HepG2 (cell line): ENCODE measurements around the gene DGKD. TPM values are rescaled to one million over a fixed set of nuclear protein-coding genes. Genes with fewer than 3 reads are reported as not detected.

ENCODE experiments used
- BCL6 ChIP-seq: IDR thresholded peaks from 2 replicates; pipeline ENCODE4 v1.6.1; 2016; ENCODE audit warnings: missing genetic modification reagents, missing compliant biosample characterization
- DPF2 ChIP-seq: sonication (generic); formaldehyde crosslinking; IDR thresholded peaks from 2 replicates; pipeline ENCODE4 v1.4.0; 2020; ENCODE audit warnings: mild to moderate bottlenecking, low read depth, missing genetic modification reagents, borderline replicate concordance
- GLI4 ChIP-seq: sonication (generic); formaldehyde crosslinking; IDR thresholded peaks from 2 replicates; pipeline ENCODE4 v1.5.1; 2020; ENCODE audit warnings: missing genetic modification reagents, mild to moderate bottlenecking, moderate library complexity, borderline replicate concordance
- KMT2A ChIP-seq: sonication (generic); formaldehyde crosslinking; IDR thresholded peaks from 2 replicates; pipeline ENCODE4 v1.4.0; 2020; ENCODE audit warnings: missing genetic modification reagents
- MYC ChIP-seq: sonication (generic); formaldehyde crosslinking; IDR thresholded peaks from 2 replicates; pipeline ENCODE4 v1.9.0; 2021; ENCODE audit warnings: missing genetic modification reagents, borderline replicate concordance
- SRSF4 ChIP-seq: fragments of 200-400 bp; formaldehyde crosslinking; IDR thresholded peaks from one replicate; pipeline ENCODE4 v1.6.1; 2018; ENCODE audit warnings: mild to moderate bottlenecking, low read depth, low read length, moderate library complexity; ENCODE audit not compliant: poor library complexity, severe bottlenecking
- TCF7 ChIP-seq: sonication (generic); IDR thresholded peaks from 2 replicates; pipeline ENCODE4 v1.6.1; 2016; ENCODE audit warnings: antibody characterized with exemption, low read depth
- ZBTB1 ChIP-seq: sonication (generic); formaldehyde crosslinking; IDR thresholded peaks from 2 replicates; pipeline ENCODE4 v1.4.0; 2020; ENCODE audit warnings: missing genetic modification reagents, borderline replicate concordance
- ZFP1 ChIP-seq: IDR thresholded peaks from 2 replicates; pipeline ENCODE4 v1.6.1; 2016
- ZMYM2 ChIP-seq: sonication (generic); formaldehyde crosslinking; IDR thresholded peaks from 2 replicates; pipeline ENCODE4 v1.8.0; 2022; ENCODE audit warnings: mild to moderate bottlenecking, missing genetic modification reagents
- ZNF562 ChIP-seq: sonication (generic); formaldehyde crosslinking; IDR thresholded peaks from 2 replicates; pipeline ENCODE4 v1.8.0; 2022; ENCODE audit warnings: missing genetic modification reagents, borderline replicate concordance
- ZNF607 ChIP-seq: sonication (generic); formaldehyde crosslinking; IDR thresholded peaks from 2 replicates; pipeline ENCODE4 v1.5.1; 2020; ENCODE audit warnings: missing genetic modification reagents, mild to moderate bottlenecking, borderline replicate concordance
- polyA plus RNA-seq, 8 experiments: library from polyadenylated mRNA; depleted of rRNA in 3 of 8; stranded (reverse) in 7 of 8; unstranded in 1 of 8; fragments of >200 nt; fragmentation: Illumina TruSeq in 4 of 8; extraction: Trizol in 4 of 8; gene quantifications; 2 replicates each; pipeline versions ENCODE4 v1.2.1 to v1.2.3, GENCODE V29; 2011 to 2016; ENCODE audit warnings: low read depth in 4 of 8, missing spikeins in 1 of 8, mixed read lengths in 1 of 8; ENCODE audit not compliant: insufficient read depth in 1 of 8
- total RNA-seq, 5 experiments: library from RNA; depleted of rRNA; stranded (reverse); fragments of >200 nt; fragmentation: Illumina TruSeq; extraction: Trizol; gene quantifications; 2 replicates each; pipeline ENCODE4 v1.2.3, GENCODE V29; 2016; ENCODE audit warnings: low read depth in 1 of 5
- TF ChIP-seq, protein P1 (sequence below): sonication (generic); formaldehyde crosslinking; IDR thresholded peaks from 2 replicates; pipeline ENCODE4 v1.4.0; 2020; ENCODE audit warnings: missing genetic modification reagents
- TF ChIP-seq, protein P2 (sequence below): sonication (generic); formaldehyde crosslinking; IDR thresholded peaks from 2 replicates; pipeline ENCODE4 v1.4.0; 2020; ENCODE audit warnings: mild to moderate bottlenecking, missing genetic modification reagents
- TF ChIP-seq, protein P3 (sequence below): sonication (generic); formaldehyde crosslinking; IDR thresholded peaks from 2 replicates; pipeline ENCODE4 v1.8.1; 2023; ENCODE audit warnings: mild to moderate bottlenecking, missing genetic modification reagents
- TF ChIP-seq, protein P4 (sequence below): sonication (generic); formaldehyde crosslinking; conservative IDR thresholded peaks from 2 replicates; pipeline ENCODE4 v1.4.0; 2020; ENCODE audit warnings: mild to moderate bottlenecking, missing genetic modification reagents, moderate library complexity
- TF ChIP-seq, protein P5 (sequence below): sonication (generic); formaldehyde crosslinking; IDR thresholded peaks from 2 replicates; pipeline ENCODE4 v1.4.0; 2020; ENCODE audit warnings: missing genetic modification reagents

Gene DGKD
- total and polyA plus RNA-seq, 2 of the 13 experiments (the other 11 are each of a cell fraction or from before 2014, with no cell fraction given), result 24.5 to 33.2 TPM

DNA sequence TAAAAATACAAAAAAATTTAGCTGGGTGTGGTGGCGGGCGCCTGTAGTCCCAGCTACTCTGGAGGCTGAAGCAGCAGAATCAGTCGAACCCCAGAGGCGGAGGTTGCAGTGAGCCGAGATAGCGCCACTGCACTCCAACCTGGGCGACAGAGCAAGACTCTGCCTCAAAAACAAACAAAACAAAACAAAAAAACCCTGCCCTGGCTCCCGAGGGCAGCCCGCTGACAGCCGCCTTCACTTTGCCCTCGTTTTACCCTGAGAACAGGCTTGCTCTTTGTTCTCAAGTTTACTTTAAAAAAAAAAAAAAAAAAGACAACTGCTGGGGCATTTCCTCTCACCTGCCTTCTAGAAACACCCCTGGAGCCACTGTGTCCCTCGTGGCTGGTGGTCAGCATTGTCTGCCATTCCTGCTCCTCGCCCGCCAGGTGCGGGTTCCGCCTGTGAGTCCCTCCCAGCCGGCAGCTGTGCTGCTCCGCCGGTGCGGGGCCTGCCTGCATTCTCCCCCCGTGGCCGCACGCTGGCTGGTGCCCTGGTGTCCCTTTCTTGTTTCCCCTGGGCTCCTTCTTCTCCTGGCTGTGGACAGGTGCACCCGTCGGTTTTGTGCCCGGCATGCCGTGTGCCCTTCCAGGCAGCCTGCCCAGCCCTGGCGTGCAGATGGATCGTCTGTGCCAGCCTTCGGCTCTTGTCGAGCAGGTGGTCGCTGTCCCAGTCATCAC lies 106.6 kb downstream of the DGKD start (continued):
- TF ChIP-seq, protein P1, sequence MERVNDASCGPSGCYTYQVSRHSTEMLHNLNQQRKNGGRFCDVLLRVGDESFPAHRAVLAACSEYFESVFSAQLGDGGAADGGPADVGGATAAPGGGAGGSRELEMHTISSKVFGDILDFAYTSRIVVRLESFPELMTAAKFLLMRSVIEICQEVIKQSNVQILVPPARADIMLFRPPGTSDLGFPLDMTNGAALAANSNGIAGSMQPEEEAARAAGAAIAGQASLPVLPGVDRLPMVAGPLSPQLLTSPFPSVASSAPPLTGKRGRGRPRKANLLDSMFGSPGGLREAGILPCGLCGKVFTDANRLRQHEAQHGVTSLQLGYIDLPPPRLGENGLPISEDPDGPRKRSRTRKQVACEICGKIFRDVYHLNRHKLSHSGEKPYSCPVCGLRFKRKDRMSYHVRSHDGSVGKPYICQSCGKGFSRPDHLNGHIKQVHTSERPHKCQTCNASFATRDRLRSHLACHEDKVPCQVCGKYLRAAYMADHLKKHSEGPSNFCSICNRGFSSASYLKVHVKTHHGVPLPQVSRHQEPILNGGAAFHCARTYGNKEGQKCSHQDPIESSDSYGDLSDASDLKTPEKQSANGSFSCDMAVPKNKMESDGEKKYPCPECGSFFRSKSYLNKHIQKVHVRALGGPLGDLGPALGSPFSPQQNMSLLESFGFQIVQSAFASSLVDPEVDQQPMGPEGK (CRISPR knock-in tag), result peak; percentile 57; the same call in 1 of the 2 replicates
- TF ChIP-seq ZNF607, result no peak
- peak; percentile 24; the same call in 1 of the 2 replicates for TF ChIP-seq TCF7
- TF ChIP-seq ZFP1 (CRISPR knock-in tag), result no peak
- TF ChIP-seq, protein P2, sequence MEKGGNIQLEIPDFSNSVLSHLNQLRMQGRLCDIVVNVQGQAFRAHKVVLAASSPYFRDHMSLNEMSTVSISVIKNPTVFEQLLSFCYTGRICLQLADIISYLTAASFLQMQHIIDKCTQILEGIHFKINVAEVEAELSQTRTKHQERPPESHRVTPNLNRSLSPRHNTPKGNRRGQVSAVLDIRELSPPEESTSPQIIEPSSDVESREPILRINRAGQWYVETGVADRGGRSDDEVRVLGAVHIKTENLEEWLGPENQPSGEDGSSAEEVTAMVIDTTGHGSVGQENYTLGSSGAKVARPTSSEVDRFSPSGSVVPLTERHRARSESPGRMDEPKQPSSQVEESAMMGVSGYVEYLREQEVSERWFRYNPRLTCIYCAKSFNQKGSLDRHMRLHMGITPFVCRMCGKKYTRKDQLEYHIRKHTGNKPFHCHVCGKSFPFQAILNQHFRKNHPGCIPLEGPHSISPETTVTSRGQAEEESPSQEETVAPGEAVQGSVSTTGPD, result 0 out of 2 replicates have a peak, but pooled peaks have one; percentile 35
- no peak for TF ChIP-seq DPF2 (CRISPR knock-in tag)
- TF ChIP-seq ZBTB1, result peak; percentile 97
- peak; percentile 60; the same call in 1 of the 2 replicates for TF ChIP-seq MYC (CRISPR knock-in tag)
- TF ChIP-seq GLI4, result no peak
- TF ChIP-seq BCL6, result peak; percentile 81
- TF ChIP-seq, protein P3, sequence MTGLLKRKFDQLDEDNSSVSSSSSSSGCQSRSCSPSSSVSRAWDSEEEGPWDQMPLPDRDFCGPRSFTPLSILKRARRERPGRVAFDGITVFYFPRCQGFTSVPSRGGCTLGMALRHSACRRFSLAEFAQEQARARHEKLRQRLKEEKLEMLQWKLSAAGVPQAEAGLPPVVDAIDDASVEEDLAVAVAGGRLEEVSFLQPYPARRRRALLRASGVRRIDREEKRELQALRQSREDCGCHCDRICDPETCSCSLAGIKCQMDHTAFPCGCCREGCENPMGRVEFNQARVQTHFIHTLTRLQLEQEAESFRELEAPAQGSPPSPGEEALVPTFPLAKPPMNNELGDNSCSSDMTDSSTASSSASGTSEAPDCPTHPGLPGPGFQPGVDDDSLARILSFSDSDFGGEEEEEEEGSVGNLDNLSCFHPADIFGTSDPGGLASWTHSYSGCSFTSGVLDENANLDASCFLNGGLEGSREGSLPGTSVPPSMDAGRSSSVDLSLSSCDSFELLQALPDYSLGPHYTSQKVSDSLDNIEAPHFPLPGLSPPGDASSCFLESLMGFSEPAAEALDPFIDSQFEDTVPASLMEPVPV (CRISPR knock-in tag), result 0 out of 2 replicates have a peak, but pooled peaks have one; percentile 57
- TF ChIP-seq, protein P4, sequence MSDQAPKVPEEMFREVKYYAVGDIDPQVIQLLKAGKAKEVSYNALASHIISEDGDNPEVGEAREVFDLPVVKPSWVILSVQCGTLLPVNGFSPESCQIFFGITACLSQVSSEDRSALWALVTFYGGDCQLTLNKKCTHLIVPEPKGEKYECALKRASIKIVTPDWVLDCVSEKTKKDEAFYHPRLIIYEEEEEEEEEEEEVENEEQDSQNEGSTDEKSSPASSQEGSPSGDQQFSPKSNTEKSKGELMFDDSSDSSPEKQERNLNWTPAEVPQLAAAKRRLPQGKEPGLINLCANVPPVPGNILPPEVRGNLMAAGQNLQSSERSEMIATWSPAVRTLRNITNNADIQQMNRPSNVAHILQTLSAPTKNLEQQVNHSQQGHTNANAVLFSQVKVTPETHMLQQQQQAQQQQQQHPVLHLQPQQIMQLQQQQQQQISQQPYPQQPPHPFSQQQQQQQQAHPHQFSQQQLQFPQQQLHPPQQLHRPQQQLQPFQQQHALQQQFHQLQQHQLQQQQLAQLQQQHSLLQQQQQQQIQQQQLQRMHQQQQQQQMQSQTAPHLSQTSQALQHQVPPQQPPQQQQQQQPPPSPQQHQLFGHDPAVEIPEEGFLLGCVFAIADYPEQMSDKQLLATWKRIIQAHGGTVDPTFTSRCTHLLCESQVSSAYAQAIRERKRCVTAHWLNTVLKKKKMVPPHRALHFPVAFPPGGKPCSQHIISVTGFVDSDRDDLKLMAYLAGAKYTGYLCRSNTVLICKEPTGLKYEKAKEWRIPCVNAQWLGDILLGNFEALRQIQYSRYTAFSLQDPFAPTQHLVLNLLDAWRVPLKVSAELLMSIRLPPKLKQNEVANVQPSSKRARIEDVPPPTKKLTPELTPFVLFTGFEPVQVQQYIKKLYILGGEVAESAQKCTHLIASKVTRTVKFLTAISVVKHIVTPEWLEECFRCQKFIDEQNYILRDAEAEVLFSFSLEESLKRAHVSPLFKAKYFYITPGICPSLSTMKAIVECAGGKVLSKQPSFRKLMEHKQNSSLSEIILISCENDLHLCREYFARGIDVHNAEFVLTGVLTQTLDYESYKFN, result peak; percentile 58
- 0 out of 2 replicates have a peak, but pooled peaks have one; percentile 11 for TF ChIP-seq KMT2A
- no peak for TF ChIP-seq SRSF4
- TF ChIP-seq, protein P5, sequence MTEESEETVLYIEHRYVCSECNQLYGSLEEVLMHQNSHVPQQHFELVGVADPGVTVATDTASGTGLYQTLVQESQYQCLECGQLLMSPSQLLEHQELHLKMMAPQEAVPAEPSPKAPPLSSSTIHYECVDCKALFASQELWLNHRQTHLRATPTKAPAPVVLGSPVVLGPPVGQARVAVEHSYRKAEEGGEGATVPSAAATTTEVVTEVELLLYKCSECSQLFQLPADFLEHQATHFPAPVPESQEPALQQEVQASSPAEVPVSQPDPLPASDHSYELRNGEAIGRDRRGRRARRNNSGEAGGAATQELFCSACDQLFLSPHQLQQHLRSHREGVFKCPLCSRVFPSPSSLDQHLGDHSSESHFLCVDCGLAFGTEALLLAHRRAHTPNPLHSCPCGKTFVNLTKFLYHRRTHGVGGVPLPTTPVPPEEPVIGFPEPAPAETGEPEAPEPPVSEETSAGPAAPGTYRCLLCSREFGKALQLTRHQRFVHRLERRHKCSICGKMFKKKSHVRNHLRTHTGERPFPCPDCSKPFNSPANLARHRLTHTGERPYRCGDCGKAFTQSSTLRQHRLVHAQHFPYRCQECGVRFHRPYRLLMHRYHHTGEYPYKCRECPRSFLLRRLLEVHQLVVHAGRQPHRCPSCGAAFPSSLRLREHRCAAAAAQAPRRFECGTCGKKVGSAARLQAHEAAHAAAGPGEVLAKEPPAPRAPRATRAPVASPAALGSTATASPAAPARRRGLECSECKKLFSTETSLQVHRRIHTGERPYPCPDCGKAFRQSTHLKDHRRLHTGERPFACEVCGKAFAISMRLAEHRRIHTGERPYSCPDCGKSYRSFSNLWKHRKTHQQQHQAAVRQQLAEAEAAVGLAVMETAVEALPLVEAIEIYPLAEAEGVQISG (CRISPR knock-in tag), result 0 out of 2 replicates have a peak, but pooled peaks have one; percentile 9
- TF ChIP-seq ZNF562 (CRISPR knock-in tag), result no peak
- TF ChIP-seq ZMYM2 (CRISPR knock-in tag), result peak; percentile 71; the same call in 1 of the 2 replicates
